HG03066 (cell line): ENCODE measurements around the gene PLBD2.

Experiments used
- ATAC-seq: cut with Tn5 transposase; IDR thresholded peaks from one replicate; pipeline ENCODE4 v1.9.1; 2021; ENCODE audit warnings: low read depth; ENCODE audit not compliant: unreplicated experiment

Gene PLBD2

DNA sequence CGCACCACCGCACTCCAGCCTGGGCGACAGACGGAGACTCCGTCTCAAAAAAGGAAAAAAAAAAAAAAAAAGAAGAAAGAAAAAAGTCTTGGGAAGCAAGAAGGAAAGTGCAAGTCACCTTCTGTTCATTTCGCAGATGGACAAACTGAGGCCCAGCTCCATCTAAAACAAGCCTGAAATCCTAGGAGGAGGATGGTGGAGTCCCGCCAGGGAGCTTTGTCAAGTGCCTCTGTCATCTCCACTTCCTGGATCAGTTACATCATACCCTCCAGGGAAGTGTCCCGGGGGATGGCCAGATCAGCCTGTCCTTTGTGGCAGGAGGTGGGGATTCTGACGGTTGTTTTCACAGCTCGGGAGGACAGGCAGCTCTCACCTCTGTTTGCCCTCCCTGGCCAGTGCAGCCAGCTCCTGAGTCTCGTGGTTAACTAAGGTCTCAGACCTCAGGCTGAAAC lies 55.1 kb downstream of the PLBD2 start:
- no peak for ATAC-seq

DNA sequence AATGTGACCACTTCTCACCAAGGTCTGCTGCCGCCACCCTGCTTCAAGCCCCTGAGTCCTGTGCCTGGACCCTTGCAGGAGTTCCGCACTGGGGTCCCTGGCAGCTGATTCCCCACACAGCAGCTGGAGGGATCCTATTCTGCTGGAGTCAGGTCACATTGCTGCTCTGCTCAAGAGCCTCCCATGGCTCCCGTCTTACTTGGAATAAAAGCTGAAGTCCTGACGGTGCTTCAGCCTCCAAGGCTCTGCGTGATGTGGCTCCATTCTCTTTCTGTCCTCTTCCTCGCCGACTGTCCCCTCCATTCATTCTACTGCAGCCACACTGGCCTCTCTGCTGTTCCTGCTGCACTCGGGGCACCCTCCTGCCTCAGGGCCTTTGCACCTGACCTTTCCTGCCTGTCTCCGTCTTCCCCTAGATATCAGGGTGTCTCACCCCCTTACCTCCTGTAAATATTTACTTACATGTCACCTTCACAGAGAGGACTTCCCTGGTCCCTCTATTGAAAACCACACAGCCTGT lies 56.2 kb downstream of the PLBD2 start:
- ATAC-seq: no peak

- no peak for ATAC-seq
These were observed 57.8 kb downstream of the PLBD2 start for GRCh38 chr12:113416091-113416754.

DNA sequence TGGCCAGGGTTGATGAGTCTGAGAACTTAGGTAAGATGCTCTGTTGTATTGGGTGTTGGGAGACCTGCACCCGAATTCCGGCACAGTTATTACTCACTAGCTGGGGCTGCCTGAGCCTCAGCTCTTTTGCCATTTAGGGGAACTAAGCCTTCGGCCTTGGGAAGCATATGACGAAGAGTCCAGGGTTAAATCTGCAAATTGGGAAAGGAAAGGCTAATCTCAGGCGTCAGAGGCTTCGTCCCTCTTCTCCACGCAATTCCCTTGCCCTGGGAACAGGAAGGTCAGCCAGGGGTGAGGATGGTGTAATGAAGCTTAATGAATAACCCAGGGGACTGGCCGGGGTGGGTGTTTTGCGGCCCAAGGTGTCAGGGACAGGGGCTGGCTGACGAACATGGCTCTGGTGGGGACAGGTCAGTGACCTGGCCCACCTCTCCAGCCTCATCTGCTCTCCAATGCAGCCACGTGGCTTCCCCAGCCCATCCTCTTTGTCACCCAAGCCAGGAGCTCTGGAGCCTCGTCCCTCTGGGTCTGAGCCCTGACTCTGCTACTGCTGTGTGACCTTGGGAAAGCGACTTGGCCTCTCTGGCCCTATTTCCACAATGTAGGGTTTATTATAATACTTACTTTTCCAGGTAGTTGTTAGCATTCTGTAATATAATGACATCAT lies 60.0 kb downstream of the PLBD2 start:
- ATAC-seq: no peak

DNA sequence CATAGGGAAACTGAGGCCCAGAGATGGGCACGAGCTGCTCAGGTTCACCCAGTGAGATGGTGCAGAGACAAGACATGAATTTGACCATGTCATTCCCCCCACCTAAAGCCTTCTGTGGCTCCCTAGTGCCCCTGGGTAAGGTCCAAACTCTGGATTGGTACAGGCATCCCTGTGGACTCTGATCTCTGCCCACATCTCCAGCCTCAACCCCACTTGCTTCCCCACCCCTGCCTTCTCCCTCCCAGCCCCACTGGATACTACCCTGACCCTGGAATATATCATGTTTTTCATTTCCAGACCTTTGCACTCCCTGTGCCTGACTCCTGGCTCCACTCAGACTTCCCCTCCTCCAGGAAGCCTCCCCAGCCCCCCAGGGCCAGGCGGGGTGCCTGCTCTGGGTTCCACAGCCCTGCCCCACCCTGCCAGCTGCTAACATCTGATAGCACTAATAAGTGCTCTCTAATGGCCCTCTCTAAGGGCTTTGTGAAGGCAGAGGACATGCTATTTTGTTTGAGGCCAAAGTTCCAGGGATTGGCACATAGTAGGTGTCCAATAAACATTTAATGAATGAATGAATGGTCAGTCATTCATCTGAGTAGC lies 62.7 kb downstream of the PLBD2 start:
- ATAC-seq: no peak

GRCh38 chr12:113422030-113422885 lies 63.9 kb downstream of the PLBD2 start, which contains the start of gene SDSL:
Gene SDSL (plus strand): TSS chr12:113422380. CDS start chr12:113427983, 5,603 bp downstream.
- peak; percentile 80 for ATAC-seq

- ATAC-seq: no peak
These were observed 64.7 kb downstream of the PLBD2 start for GRCh38 chr12:113422886-113423669.

- no peak for ATAC-seq
These were observed 66.1 kb downstream of the PLBD2 start for GRCh38 chr12:113424456-113424855.

DNA sequence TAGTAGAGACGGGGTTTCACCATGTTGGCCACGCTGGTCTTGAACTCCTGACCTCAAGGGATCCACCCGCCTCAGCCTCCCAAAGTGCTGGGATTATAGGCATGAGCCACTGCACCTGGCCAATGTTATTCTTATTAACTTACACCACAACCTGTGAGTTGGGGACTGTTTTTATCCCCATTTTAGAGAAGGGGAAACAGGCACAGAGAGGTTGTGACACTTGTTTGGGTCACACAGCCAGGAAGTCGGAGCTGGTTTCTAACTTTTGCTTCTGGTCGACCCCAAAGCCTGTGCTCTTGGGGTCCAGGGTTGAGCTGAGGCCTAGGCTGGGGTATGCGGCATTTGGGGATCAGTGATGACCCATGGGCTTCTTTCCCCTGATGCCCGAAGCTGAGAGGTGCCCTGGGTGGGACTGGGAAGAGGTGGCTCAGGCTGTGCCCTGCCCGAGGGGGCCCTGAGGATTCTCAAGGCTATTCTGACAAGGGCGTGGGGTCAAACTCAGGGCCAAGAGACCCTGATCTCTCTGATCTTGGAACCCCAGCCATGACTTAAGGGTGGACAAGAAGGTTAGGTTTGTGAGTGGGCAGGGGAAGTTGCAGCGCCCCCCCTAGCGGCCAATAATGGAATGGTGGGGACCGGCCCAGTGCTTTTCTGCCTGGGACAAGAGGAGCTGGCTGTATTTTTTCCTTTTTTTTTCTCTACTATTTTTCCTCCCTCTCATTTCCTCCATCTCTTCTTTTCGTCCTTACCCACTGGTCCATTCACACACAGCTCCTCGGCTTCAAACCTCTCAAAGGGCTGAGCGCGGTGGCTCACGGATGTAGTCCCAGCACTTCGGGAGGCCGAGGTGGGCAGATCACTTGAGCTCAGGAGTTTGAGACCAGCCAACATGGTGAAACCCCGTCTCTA lies 66.8 kb downstream of the PLBD2 start:
- ATAC-seq: no peak

DNA sequence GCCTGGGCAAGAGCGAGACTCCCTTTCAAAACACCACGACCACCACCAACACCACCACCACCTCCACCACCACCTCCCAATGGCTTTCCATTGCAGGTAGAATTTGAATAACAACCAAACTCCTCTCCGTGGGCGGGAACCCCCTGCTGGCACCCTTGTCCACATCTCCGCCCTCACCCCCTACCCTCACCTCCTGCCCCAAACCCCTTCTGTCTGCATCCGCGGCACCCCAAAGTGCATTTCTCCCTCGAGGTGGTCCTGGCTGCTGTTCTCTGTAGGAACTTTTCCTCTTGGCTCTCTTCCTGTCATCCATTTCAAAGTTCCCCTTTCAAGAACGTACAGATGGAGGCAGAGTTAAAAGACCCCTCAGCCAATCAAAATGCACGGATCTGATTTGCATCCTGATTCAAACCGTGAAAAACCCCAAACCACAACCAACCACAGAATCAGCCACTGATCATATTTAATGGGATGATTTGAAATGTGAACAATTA lies 67.6 kb downstream of the PLBD2 start:
- ATAC-seq: no peak

- no peak for ATAC-seq
These were observed 69.5 kb downstream of the PLBD2 start for GRCh38 chr12:113427882-113428281.

DNA sequence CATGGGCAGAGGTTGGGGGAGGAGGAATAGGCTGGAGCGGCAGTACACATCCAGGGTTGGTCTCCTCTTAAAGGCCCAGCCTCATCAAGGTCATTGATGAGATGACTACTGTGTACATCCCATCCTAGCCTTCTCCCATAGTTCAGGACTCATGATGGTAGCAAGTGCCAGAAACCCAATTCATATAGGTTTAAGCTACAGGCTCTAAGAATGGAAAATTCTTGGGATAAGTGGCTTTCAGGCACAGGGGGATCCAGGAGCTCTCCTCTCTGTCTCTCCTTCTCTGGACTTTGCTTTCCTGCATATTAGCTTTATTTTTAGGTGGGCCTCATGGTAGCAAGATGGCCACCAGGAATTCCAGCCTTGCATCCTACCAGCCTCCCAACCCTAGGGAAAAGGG lies 70.1 kb downstream of the PLBD2 start:
- ATAC-seq: no peak

DNA sequence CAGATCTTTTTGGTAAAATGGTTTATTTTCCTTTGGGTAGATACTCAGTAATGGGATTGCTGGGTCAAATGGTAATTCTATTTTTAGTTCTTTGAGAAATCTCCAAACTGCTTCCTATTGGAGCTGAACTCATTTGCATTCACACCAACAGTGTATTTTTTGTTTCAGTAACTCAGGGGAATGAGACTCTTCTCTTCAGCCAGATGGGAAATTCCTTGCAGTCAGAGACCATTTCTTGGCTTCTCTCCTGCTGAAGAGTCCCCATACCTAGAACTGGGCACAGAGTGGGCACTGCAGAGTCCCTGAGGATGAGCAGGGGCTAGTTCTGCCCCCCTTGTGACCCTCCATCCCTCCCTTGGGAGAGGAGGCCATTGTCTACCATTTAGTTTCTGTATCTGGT lies 74.6 kb downstream of the PLBD2 start:
- ATAC-seq: no peak

DNA sequence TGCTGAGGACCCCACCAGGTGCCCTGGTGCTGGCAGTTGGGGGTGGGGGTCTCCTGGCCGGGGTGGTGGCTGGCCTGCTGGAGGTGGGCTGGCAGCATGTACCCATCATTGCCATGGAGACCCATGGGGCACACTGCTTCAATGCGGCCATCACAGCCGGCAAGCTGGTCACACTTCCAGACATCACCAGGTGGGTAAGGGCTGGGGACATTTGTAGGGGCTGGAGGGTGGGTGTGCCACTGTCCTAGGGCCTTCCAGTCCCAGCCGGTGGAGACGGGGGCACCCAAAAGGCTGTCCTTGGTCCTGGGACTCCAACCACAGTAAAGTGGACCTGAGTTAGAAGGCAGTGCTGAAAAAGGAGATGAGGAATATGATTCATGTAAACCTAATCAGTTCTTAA lies 77.0 kb downstream of the PLBD2 start:
- ATAC-seq: no peak

GRCh38 chr12:113436586-113436985 lies 78.2 kb downstream of the PLBD2 start:
- ATAC-seq: no peak

GRCh38 chr12:113436993-113437728 lies 78.8 kb downstream of the PLBD2 start:
- ATAC-seq: no peak

DNA sequence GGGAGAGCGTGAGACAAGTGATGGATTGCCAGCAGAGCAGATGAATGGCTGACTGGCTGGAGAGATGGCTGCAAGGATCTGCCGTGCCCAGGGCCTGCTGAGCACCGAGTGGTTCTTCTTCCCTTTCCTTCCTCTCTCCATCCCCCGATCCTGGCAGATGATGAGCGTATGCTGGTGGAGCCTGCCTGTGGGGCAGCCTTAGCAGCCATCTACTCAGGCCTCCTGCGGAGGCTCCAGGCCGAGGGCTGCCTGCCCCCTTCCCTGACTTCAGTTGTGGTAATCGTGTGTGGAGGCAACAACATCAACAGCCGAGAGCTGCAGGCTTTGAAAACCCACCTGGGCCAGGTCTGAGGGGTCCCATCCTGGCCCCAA lies 79.3 kb downstream of the PLBD2 start:
- ATAC-seq: no peak
